GM21576 (cell line): ENCODE measurements around the gene DHRS4.

ENCODE experiments used
- ATAC-seq: cut with Tn5 transposase; IDR thresholded peaks from one replicate; pipeline ENCODE4 v1.9.1; 2021; ENCODE audit warnings: mild to moderate bottlenecking, moderate library complexity; ENCODE audit not compliant: unreplicated experiment

DHRS4 gene

GRCh38 chr14:23953464-23954278 is at the start of gene DHRS4:
DHRS4 (plus strand) TSS chr14:23953770; CDS start chr14:23953789, 19 bp downstream.
- peak; percentile 90 for ATAC-seq

- no peak for ATAC-seq
Observed at GRCh38 chr14:23910101-23910875, 43.3 kb upstream of the DHRS4 start.

- no peak for ATAC-seq
Observed at GRCh38 chr14:23910876-23911210, 42.7 kb upstream of the DHRS4 start.

- ATAC-seq = no peak
Observed at GRCh38 chr14:23915559-23915958, 38.0 kb upstream of the DHRS4 start.

GRCh38 chr14:23916004-23916403 is 37.6 kb upstream of the DHRS4 start:
- ATAC-seq = no peak

- no peak for ATAC-seq
Observed at GRCh38 chr14:23916446-23916845, 37.1 kb upstream of the DHRS4 start.

- no peak for ATAC-seq
Observed at GRCh38 chr14:23922545-23922944, 31.0 kb upstream of the DHRS4 start.

- no peak for ATAC-seq
Observed at GRCh38 chr14:23925523-23926075, 28.0 kb upstream of the DHRS4 start.

- ATAC-seq = no peak
Observed at GRCh38 chr14:23926543-23926942, 27.0 kb upstream of the DHRS4 start.

- no peak for ATAC-seq
Observed at GRCh38 chr14:23929136-23929535, 24.4 kb upstream of the DHRS4 start.

GRCh38 chr14:23929822-23930294 is 23.7 kb upstream of the DHRS4 start:
- no peak for ATAC-seq

- no peak for ATAC-seq
Observed at GRCh38 chr14:23930742-23931141, 22.8 kb upstream of the DHRS4 start.

GRCh38 chr14:23931721-23932289 is 21.8 kb upstream of the DHRS4 start:
- no peak for ATAC-seq

- no peak for ATAC-seq
Observed at GRCh38 chr14:23932639-23933038, 20.9 kb upstream of the DHRS4 start.

- no peak for ATAC-seq
Observed at GRCh38 chr14:23933108-23933741, 20.3 kb upstream of the DHRS4 start.

GRCh38 chr14:23933742-23934128 is 19.8 kb upstream of the DHRS4 start:
- ATAC-seq = no peak

- ATAC-seq = no peak
Observed at GRCh38 chr14:23935158-23935557, 18.4 kb upstream of the DHRS4 start.

GRCh38 chr14:23936084-23936829 is 17.3 kb upstream of the DHRS4 start:
- no peak for ATAC-seq

- no peak for ATAC-seq
Observed at GRCh38 chr14:23937203-23937602, 16.4 kb upstream of the DHRS4 start.

GRCh38 chr14:23938823-23939222 is 14.7 kb upstream of the DHRS4 start:
- ATAC-seq = no peak
